Ishikawa (cell line): ENCODE measurements around the gene SH3RF2.

Source experiments
- CEBPB ChIP-seq: IDR thresholded peaks from 2 replicates; pipeline ENCODE4 v1.6.1; 2012
- CREB1 ChIP-seq: IDR thresholded peaks from 2 replicates; pipeline ENCODE4 v1.6.1; 2012; ENCODE audit warnings: low read depth
- EGR1 ChIP-seq: IDR thresholded peaks from 2 replicates; pipeline ENCODE4 v1.6.1; 2012
- EP300 ChIP-seq: IDR thresholded peaks from 2 replicates; pipeline ENCODE4 v1.6.1; 2012; ENCODE audit warnings: borderline replicate concordance
- FOXM1 ChIP-seq: IDR thresholded peaks from 2 replicates; pipeline ENCODE4 v1.6.1; 2012; ENCODE audit warnings: low read depth, borderline replicate concordance
- MAX ChIP-seq: IDR thresholded peaks from 2 replicates; pipeline ENCODE4 v1.6.1; 2012
- NFIC ChIP-seq: IDR thresholded peaks from 2 replicates; pipeline ENCODE4 v1.6.1; 2012
- RAD21 ChIP-seq: IDR thresholded peaks from 2 replicates; pipeline ENCODE4 v1.6.1; 2012; ENCODE audit warnings: low read depth
- REST ChIP-seq: IDR thresholded peaks from 2 replicates; pipeline ENCODE4 v1.6.1; 2012; ENCODE audit warnings: low read depth, mild to moderate bottlenecking
- TAF1 ChIP-seq: IDR thresholded peaks from 2 replicates; pipeline ENCODE4 v1.6.1; 2012; ENCODE audit warnings: low read depth, mild to moderate bottlenecking
- TCF12 ChIP-seq: IDR thresholded peaks from 2 replicates; pipeline ENCODE4 v1.6.1; 2012; ENCODE audit warnings: low read depth
- TEAD4 ChIP-seq: IDR thresholded peaks from 2 replicates; pipeline ENCODE4 v1.6.1; 2012
- USF1 ChIP-seq: IDR thresholded peaks from 2 replicates; pipeline ENCODE4 v1.6.1; 2012
- YY1 ChIP-seq: IDR thresholded peaks from 2 replicates; pipeline ENCODE4 v1.6.1; 2012; ENCODE audit warnings: low read depth
- ZBTB7A ChIP-seq: IDR thresholded peaks from 2 replicates; pipeline ENCODE4 v1.6.1; 2012; ENCODE audit warnings: low read depth

Gene SH3RF2

GRCh38 chr5:146041180-146041789 lies 104.9 kb downstream of the SH3RF2 start:
- TF ChIP-seq MAX (no peak), YY1 (no peak), EGR1 (no peak), RAD21 (peak; percentile 47), EP300 (no peak), TCF12 (no peak), ZBTB7A (no peak), NFIC (no peak), CREB1 (no peak)

- no peak for TF ChIP-seq FOXM1
- no peak for TF ChIP-seq CREB1
- no peak for TF ChIP-seq REST
- TF ChIP-seq TEAD4 = no peak
- TF ChIP-seq EGR1 = no peak
- TF ChIP-seq USF1 = no peak
- no peak for TF ChIP-seq MAX
- no peak for TF ChIP-seq EP300
- TF ChIP-seq RAD21 = no peak
- no peak for TF ChIP-seq TCF12
These were observed 106.4 kb downstream of the SH3RF2 start for GRCh38 chr5:146042628-146043279.

GRCh38 chr5:146043722-146044121 lies 107.3 kb downstream of the SH3RF2 start:
- TF ChIP-seq USF1 = no peak
- TF ChIP-seq NFIC = no peak
- TF ChIP-seq CREB1 = no peak
- TF ChIP-seq CEBPB = no peak
- no peak for TF ChIP-seq EP300
- TF ChIP-seq FOXM1 = no peak
- TF ChIP-seq RAD21 = no peak
- TF ChIP-seq TCF12 = no peak
- TF ChIP-seq MAX = no peak
- no peak for TF ChIP-seq EGR1
- TF ChIP-seq YY1 = no peak
- TF ChIP-seq REST = no peak
- no peak for TF ChIP-seq TEAD4
- no peak for TF ChIP-seq TAF1
- no peak for TF ChIP-seq ZBTB7A

- TF ChIP-seq TCF12 (no peak), TEAD4 (no peak), NFIC (no peak), EP300 (no peak), CEBPB (no peak), ZBTB7A (no peak), CREB1 (no peak)
These were observed 111.0 kb downstream of the SH3RF2 start for GRCh38 chr5:146047396-146047795.

GRCh38 chr5:146048994-146049703 lies 112.8 kb downstream of the SH3RF2 start:
- TF ChIP-seq USF1 (peak; percentile 75), ZBTB7A (no peak), MAX (no peak), REST (no peak), EGR1 (no peak), CEBPB (peak; percentile 20; the same call in 1 of the 2 replicates), YY1 (no peak), RAD21 (peak; percentile 97), TCF12 (no peak), FOXM1 (no peak), EP300 (no peak), TAF1 (no peak), TEAD4 (no peak), NFIC (no peak)
